Ishikawa (cell line): ENCODE data around the gene PYHIN1.

ENCODE experiments used
- CEBPB ChIP-seq: IDR thresholded peaks from 2 replicates; pipeline ENCODE4 v1.6.1; 2012
- CREB1 ChIP-seq: IDR thresholded peaks from 2 replicates; pipeline ENCODE4 v1.6.1; 2012; ENCODE audit warnings: low read depth
- EGR1 ChIP-seq: IDR thresholded peaks from 2 replicates; pipeline ENCODE4 v1.6.1; 2012
- EP300 ChIP-seq: IDR thresholded peaks from 2 replicates; pipeline ENCODE4 v1.6.1; 2012; ENCODE audit warnings: borderline replicate concordance
- FOXM1 ChIP-seq: IDR thresholded peaks from 2 replicates; pipeline ENCODE4 v1.6.1; 2012; ENCODE audit warnings: low read depth, borderline replicate concordance
- NFIC ChIP-seq: IDR thresholded peaks from 2 replicates; pipeline ENCODE4 v1.6.1; 2012
- RAD21 ChIP-seq: IDR thresholded peaks from 2 replicates; pipeline ENCODE4 v1.6.1; 2012; ENCODE audit warnings: low read depth
- TAF1 ChIP-seq: IDR thresholded peaks from 2 replicates; pipeline ENCODE4 v1.6.1; 2012; ENCODE audit warnings: low read depth, mild to moderate bottlenecking
- TCF12 ChIP-seq: IDR thresholded peaks from 2 replicates; pipeline ENCODE4 v1.6.1; 2012; ENCODE audit warnings: low read depth
- TEAD4 ChIP-seq: IDR thresholded peaks from 2 replicates; pipeline ENCODE4 v1.6.1; 2012
- YY1 ChIP-seq: IDR thresholded peaks from 2 replicates; pipeline ENCODE4 v1.6.1; 2012; ENCODE audit warnings: low read depth
- ZBTB7A ChIP-seq: IDR thresholded peaks from 2 replicates; pipeline ENCODE4 v1.6.1; 2012; ENCODE audit warnings: low read depth
- TF ChIP-seq, protein P1 (sequence below): IDR thresholded peaks from 2 replicates; pipeline ENCODE4 v1.6.1; 2012; ENCODE audit warnings: low read depth, mild to moderate bottlenecking
- TF ChIP-seq, protein P2 (sequence below): IDR thresholded peaks from 2 replicates; pipeline ENCODE4 v1.6.1; 2012
- TF ChIP-seq, protein P3 (sequence below): IDR thresholded peaks from 2 replicates; pipeline ENCODE4 v1.6.1; 2012

The PYHIN1 gene

DNA sequence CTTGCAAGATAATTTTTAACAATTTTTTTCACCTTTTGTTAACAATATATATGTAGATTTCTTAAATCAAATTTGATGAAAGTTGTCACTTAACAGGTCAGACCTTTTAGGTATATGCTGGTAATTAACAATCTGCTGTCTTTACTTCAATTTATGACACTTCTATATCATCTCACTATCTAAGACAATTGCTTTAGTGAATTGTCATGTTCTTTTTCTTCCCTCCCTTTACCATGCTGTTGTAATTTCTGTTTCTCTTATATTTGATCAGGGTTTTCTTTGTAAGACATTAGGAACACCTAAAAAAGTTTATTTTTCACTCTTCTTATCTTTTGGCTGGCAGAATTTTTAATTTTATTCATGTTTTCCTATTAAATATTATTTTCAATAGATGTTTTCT, 80.4 kb downstream of the PYHIN1 start:
- TF ChIP-seq FOXM1 (no peak), EGR1 (no peak), RAD21 (no peak), CREB1 (no peak), TCF12 (no peak)

DNA sequence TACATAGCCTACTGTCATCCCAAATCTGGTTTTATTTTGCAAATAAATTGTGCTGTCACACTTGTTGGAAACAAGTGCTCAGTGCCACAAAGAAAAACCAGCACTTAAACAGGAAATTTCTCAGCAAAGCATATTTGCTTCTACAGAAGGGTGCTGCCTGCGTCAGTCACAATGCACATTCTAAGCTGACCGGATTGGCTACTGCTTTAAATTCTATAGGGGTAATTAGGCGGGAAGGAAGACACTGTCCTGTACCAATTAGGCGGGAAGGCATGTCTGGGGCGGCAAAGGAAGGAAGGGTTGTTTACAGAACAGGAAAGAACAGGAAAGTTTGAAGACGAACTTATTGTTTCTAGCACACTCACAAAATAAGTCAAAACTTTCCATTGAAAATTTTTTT, 81.1 kb downstream of the PYHIN1 start:
- no peak for TF ChIP-seq EP300
- TF ChIP-seq ZBTB7A = no peak
- TF ChIP-seq, protein P1, sequence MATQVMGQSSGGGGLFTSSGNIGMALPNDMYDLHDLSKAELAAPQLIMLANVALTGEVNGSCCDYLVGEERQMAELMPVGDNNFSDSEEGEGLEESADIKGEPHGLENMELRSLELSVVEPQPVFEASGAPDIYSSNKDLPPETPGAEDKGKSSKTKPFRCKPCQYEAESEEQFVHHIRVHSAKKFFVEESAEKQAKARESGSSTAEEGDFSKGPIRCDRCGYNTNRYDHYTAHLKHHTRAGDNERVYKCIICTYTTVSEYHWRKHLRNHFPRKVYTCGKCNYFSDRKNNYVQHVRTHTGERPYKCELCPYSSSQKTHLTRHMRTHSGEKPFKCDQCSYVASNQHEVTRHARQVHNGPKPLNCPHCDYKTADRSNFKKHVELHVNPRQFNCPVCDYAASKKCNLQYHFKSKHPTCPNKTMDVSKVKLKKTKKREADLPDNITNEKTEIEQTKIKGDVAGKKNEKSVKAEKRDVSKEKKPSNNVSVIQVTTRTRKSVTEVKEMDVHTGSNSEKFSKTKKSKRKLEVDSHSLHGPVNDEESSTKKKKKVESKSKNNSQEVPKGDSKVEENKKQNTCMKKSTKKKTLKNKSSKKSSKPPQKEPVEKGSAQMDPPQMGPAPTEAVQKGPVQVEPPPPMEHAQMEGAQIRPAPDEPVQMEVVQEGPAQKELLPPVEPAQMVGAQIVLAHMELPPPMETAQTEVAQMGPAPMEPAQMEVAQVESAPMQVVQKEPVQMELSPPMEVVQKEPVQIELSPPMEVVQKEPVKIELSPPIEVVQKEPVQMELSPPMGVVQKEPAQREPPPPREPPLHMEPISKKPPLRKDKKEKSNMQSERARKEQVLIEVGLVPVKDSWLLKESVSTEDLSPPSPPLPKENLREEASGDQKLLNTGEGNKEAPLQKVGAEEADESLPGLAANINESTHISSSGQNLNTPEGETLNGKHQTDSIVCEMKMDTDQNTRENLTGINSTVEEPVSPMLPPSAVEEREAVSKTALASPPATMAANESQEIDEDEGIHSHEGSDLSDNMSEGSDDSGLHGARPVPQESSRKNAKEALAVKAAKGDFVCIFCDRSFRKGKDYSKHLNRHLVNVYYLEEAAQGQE = no peak
- TF ChIP-seq, protein P2, sequence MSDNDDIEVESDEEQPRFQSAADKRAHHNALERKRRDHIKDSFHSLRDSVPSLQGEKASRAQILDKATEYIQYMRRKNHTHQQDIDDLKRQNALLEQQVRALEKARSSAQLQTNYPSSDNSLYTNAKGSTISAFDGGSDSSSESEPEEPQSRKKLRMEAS = no peak
- no peak for TF ChIP-seq TAF1
- no peak for TF ChIP-seq RAD21
- TF ChIP-seq EGR1 = no peak
- TF ChIP-seq YY1 = no peak
- TF ChIP-seq TCF12 = no peak
- TF ChIP-seq, protein P3, sequence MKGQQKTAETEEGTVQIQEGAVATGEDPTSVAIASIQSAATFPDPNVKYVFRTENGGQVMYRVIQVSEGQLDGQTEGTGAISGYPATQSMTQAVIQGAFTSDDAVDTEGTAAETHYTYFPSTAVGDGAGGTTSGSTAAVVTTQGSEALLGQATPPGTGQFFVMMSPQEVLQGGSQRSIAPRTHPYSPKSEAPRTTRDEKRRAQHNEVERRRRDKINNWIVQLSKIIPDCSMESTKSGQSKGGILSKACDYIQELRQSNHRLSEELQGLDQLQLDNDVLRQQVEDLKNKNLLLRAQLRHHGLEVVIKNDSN = no peak
- TF ChIP-seq CEBPB = no peak
- TF ChIP-seq CREB1 = no peak
- TF ChIP-seq TEAD4 = no peak
- TF ChIP-seq FOXM1 = no peak
- no peak for TF ChIP-seq NFIC

DNA sequence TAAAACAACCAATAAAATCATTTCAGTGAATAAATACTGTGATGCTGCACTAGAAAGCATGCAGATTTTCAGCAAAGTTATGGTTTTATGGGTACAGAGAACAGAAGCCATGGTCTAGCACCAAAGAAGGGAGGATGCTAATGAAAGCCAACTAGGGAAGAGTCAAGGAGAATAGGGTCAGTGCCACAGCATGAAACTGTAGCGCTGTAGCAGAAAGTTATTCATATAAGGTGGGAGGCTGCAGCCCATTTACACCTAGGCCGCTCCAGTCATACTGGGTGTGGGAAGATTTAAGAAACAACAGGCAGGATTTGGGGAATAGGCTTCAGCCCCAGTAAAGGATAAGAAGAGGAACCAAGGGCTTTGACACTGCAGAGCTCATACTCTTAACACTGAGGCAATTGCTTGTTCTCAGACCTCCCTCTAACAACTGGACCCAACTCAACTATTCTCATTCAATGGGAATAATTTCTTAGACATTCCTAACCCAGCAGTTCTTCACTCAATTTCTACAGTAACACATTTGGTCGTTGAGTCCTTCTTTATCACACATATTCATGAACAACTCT, 82.7 kb downstream of the PYHIN1 start:
- TF ChIP-seq CEBPB (no peak), CREB1 (no peak), TAF1 (no peak), RAD21 (no peak), NFIC (no peak), FOXM1 (no peak), EP300 (no peak), TCF12 (no peak), ZBTB7A (no peak), EGR1 (no peak)
- TF ChIP-seq, protein P2 = no peak

DNA sequence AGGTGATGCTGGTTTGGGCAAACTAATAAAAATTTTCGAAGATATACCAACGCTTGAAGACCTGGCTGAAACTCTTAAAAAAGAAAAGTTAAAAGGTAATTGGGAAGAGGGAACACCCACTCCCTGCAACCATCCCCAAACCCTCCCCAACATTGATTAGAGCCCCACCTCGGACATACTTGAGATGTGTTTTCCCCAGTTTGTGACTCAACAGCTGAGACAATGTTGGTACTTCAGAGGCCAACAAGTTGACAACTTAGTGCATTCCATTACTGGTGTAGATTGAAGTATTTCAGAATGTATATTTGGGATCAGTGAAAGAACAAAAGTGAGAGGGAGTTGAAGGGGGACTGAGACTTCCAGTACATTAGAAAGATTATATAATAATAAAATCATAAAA, 83.5 kb downstream of the PYHIN1 start:
- TF ChIP-seq TEAD4 (no peak), EGR1 (no peak), CREB1 (no peak), ZBTB7A (no peak), YY1 (no peak), FOXM1 (no peak), TCF12 (no peak), TAF1 (no peak)
- TF ChIP-seq, protein P1 = no peak
- TF ChIP-seq, protein P3 = no peak

DNA sequence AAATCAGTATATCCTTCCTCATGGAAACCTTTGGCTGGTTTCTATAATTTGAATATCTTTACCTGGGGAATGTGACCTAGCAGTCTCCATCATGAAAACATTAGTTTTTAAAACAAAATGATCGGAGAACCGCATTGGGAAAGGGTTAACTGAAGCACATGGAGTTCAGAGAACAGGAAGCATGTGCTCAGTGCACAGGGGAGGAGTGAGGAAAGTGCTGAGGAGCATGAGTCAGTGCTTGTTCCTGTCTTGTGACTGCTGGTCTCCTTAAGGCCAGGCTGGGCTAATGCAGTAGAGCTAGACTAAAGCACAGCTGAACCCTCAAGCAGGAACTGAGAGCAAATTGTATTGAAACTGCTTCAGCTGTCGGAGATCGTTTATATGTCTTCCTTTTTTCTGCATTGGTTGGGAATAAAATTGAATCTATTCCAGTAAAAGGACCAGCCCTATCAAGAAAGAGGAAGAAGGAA, 84.1 kb downstream of the PYHIN1 start:
- no peak for TF ChIP-seq YY1
- TF ChIP-seq, protein P2 = no peak
- TF ChIP-seq CREB1 = no peak
- TF ChIP-seq TCF12 = no peak
- TF ChIP-seq ZBTB7A = no peak
- TF ChIP-seq EP300 = no peak
- TF ChIP-seq, protein P3 = no peak
- no peak for TF ChIP-seq TEAD4
- no peak for TF ChIP-seq TAF1
- TF ChIP-seq, protein P1 = no peak
- no peak for TF ChIP-seq EGR1
- TF ChIP-seq FOXM1 = no peak
- no peak for TF ChIP-seq NFIC
- no peak for TF ChIP-seq CEBPB
